ENCODE results near the gene CTIF.

- TF ChIP-seq CTCF (IDR thresholded peaks at IDR 0.05) (no peak), POLR2A (IDR thresholded peaks at IDR 0.05) (no peak), EP300 (IDR thresholded peaks at IDR 0.05) (no peak)
These were observed 259.8 kb downstream of the CTIF start for GRCh38 chr18:48798334-48799245.
